Sigmoid colon (tissue), 4 donors: ENCODE results near the gene CYP24A1.

ENCODE experiments used
- POLR2A ChIP-seq, 2 donors: fragments of 450-650 bp; IDR thresholded peaks; one replicate each; pipeline ENCODE4 v1.6.1; 2016; ENCODE audit warnings: antibody characterized with exemption in 2 of 2, mild to moderate bottlenecking in 2 of 2, moderate library complexity in 2 of 2
- POLR2AphosphoS5 ChIP-seq, 4 donors: sonication (generic); formaldehyde crosslinking; IDR thresholded peaks; one replicate each; pipeline ENCODE4 v1.6.1; 2017; ENCODE audit warnings: antibody characterized with exemption in 4 of 4
- TF ChIP-seq, protein P1 (sequence below), 4 experiments: fragments of 450-650 bp in 3 of 4; fragments of 200-600 bp in 1 of 4; IDR thresholded peaks; one replicate each; pipeline ENCODE4 v1.5.1; 2016 to 2019; ENCODE audit warnings: antibody characterized with exemption in 4 of 4, mild to moderate bottlenecking in 3 of 4, moderate library complexity in 2 of 4

DNA sequence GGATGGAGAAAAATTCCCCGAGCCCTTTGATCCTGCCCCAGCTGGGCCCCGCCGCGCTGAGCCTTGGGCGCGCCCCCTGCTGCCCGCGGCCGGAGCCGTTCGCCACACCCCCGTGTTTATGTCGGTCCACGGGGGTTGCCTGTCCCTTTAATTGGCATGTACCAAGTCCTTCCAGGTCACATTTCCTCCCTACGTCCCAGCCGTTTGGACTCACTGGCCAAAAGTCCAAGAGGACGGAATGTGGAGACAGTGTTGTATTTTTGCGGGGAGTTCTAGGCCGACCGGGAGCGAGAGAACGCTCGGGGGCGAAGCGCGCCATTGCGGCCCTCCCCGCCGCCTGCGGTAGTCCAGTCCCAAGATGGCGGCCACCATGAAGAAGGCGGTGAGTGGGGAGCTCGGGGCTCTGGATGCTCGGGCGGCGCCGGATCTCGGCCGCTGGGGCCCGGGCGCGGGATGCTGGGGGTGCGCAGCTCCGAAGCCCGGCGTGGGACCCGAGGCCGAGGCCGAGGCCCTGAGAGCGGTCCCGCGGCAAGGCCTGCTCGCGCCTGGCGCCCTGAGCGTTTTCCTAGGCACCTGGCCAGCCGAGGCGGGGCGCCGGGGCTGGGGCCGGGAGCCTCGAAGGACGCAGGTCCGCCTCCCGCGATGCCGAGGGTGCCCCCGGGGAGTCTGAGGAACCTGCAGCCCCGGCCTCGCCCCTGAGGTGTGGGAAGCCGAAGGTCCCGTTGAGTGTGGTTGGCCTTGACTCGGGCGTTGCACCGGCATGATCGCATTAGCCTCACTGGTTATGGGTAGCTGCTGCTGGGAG, 34.2 kb upstream of the CYP24A1 start, which contains the start of gene PFDN4:
- TF ChIP-seq, protein P1, sequence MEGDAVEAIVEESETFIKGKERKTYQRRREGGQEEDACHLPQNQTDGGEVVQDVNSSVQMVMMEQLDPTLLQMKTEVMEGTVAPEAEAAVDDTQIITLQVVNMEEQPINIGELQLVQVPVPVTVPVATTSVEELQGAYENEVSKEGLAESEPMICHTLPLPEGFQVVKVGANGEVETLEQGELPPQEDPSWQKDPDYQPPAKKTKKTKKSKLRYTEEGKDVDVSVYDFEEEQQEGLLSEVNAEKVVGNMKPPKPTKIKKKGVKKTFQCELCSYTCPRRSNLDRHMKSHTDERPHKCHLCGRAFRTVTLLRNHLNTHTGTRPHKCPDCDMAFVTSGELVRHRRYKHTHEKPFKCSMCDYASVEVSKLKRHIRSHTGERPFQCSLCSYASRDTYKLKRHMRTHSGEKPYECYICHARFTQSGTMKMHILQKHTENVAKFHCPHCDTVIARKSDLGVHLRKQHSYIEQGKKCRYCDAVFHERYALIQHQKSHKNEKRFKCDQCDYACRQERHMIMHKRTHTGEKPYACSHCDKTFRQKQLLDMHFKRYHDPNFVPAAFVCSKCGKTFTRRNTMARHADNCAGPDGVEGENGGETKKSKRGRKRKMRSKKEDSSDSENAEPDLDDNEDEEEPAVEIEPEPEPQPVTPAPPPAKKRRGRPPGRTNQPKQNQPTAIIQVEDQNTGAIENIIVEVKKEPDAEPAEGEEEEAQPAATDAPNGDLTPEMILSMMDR (IDR thresholded peaks at IDR 0.05): peak in 3 of 4 experiments; percentile 68 to 79 (median 76)
- TF ChIP-seq POLR2AphosphoS5 (IDR thresholded peaks at IDR 0.05): peak in 3 of 4 donors; percentile 29 to 63 (median 51)
- no peak for TF ChIP-seq POLR2A (IDR thresholded peaks at IDR 0.05)
